Left colon (tissue), 2 donors: ENCODE measurements around the gene SH3BGRL2. TPM values are rescaled to one million over a fixed set of nuclear protein-coding genes. Genes with fewer than 3 reads are reported as not detected.
"Not testable (repeated sequence)": the region's sequence is repeated elsewhere in the genome, so short reads cannot be mapped to it uniquely, and the experiment has no call there.

ENCODE experiments used
- ATAC-seq: fragments of 200-7000 bp; cut with Tn5 transposase; one replicate; pipeline ENCODE4 v1.9.1; 2020; ENCODE audit warnings: mild to moderate bottlenecking, moderate library complexity
- DNase-seq, 2 donors: peaks; one replicate each; pipeline ENCODE4 v3.0.0-alpha.2; 2020
- intact Hi-C, 2 donors: fragments of 100-400 bp; cut with DNase I in 1 of 2; cut with micrococcal nuclease in 1 of 2; formaldehyde crosslinking; loops; one replicate each; pipeline versions ENCODE4 v1.11.2 to v1.14.0; 2022; cut with DNase I, micrococcal nuclease
- total RNA-seq, 2 donors: library from RNA; stranded (reverse); fragmentation: NEBNext Ultra II Directional; extraction: Animal tissue kit (Norgen Biotek cat#: 25700); gene quantifications; one replicate each; pipeline ENCODE4 v1.2.1, GENCODE V29; 2021
- donor health status: DM: no; HTN: no; CAD: no.
- donor health status: DM: yes; HTN: yes; CAD: no.

Gene SH3BGRL2
- total RNA-seq, 2 donors from 2014 or later = 141 to 157 TPM

DNA sequence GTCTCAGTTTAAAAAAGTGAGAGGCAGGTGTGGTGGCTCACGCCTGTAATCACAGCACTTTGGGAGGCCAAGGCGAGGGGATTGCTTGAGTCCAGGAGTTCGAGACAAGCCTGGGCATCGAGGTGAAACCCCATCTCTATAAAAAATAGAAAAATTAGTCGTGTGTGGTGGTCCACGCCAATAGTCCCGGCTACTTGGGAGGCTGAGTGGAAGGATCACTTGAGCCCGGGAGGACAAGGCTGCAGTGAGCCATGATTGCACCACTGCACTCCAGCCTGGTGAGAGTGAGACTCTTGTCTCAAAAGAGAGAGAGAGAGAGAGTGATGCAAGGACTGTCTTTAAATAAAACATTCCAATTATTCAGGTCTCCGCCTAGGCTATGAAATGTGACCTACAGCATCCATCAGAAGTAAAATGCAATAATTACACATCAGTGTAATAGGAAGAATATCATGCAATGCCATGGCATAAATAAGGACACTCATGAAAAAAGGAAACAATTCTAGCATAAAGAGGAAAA, 81.5 kb downstream of the SH3BGRL2 start:
- ATAC-seq = no peak
- no peak for DNase-seq
- intact Hi-C loops = loop anchor here in 1 of 2 donors (10.0 kb wide), 1 partner anchor 148 kb away; no protein-coding TSS in a partner anchor

DNA sequence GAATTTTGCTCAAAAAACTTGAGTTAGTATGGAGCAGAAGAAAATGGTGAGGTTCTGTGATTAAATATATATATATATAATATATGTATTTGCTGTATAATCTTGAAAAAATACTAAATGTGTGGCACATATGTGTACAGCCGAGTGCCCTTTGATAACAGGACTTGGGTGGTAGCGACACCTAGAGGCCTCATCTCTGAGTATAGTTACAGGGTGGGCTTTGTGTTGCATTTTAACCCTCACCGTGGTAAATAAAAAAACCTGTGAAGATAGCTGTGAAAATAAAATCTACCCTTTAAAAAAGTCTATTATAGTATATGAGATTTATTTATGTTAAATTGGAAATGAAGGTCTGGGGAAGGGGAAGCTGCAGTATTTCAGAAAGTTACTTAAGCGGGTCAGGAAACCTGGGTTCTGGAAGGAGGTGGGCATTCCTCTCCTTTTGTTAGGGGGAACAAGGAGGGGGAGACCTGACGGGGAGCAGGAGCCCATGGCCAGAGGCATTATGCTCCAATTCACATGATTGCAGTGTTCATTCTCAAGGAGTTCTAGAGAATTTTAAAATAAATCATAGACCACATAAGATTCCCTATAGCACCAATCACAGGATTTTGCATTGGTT, 82.7 kb downstream of the SH3BGRL2 start:
- ATAC-seq (peak; percentile 66), DNase-seq (peak in 1 of 2 donors; percentile 71)
- intact Hi-C loops = loop anchor here in 1 of 2 donors (10.0 kb wide), 1 partner anchor 149 kb away; no protein-coding TSS in a partner anchor

DNA sequence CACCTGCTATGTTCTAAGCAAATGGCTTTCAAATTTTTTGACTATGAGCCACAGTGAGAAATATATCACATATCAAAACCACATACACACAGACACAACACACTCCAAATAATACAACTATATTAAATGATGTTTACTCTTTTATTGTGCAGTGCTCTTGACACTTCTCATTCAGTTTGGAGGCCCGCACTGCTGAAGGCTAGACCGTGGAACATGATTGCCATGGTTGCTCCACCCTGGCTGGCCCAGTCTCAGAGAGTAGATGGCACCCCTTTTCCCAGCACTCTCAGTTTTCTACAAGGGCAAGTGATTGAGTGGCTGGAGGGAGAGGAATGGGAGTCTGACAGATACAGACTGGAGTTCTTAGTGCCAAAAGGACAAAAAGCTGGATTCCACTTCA, 86.9 kb downstream of the SH3BGRL2 start:
- DNase-seq = no peak
- intact Hi-C loops = loop anchor here in 1 of 2 donors (10.0 kb wide), 1 partner anchor 153 kb away; no protein-coding TSS in a partner anchor
- ATAC-seq = no peak

DNA sequence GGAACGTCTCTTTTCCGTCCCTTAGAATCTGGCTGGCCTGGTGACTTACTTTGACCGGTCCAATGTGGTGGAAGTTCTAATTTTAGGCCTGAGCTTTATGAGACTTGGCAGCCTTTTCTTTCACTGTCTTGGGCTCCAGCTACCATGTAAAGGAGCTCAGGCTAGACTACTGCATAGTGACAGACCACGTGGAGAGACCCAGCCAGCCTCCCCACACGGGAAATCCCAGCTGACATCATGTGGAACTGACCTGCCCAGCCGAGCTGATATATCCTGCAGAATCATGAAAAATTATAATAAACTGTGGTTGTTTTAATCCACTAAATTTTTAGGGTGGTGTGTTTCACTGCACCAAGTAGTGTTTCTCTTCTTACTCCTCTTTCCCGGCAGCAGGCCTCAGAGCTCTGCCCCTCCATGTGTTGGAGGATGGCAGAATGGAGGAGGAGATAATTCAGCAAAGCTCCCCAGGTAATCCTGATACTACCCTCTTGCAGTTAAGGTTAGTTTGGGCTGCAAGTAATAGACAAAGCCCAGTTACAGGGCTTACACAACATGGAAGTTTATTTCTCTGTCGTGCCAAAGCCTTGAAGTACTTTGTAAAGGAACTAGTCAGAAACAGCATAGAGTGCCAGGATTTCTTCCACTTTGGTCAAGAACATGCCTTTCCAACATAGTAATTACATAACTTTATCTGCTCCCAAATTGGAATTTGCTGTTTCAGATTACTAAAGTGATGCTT, 87.5 kb downstream of the SH3BGRL2 start:
- intact Hi-C loops = loop anchor here in 1 of 2 donors (10.0 kb wide), 1 partner anchor 154 kb away; no protein-coding TSS in a partner anchor

DNA sequence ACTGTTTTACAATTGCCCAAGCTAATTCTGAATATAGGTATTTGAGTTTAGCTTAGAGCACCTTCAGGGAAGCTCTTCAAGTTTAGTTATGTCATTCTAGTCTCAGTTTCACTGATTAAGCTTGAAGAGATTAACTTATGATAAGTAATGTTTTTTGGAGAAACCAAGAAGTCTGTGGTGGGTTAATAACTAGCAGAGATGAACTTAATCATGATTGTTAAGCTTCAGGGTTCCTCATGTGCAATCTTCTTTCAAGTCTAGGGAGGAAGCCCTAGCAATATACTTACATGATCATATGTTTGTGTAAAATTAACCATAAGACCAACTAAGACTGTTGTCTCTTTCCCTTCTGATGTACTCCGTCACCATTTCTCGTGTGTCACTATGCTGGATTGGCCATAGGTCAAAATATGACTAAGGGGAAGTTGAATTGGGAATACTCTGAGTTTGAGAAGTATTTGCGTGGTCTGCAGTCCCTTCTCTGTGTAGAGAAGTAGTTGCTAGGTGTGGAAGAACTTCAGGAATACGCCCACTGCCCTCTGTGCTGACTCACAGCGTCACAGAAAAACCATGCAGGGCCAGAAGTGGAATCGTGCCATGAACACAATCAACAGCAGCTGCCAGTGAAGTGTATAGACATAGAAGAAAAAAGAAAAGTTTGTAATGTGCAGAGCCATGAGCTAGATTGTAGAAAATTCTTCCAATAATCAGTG, 88.3 kb downstream of the SH3BGRL2 start:
- DNase-seq (no peak), ATAC-seq (no peak)
- intact Hi-C loops = loop anchor here in 1 of 2 donors (10.0 kb wide), 1 partner anchor 155 kb away; no protein-coding TSS in a partner anchor

More for the DNA sequence above, 87.5 kb downstream of the SH3BGRL2 start:
- DNase-seq (no peak), ATAC-seq (no peak)

DNA sequence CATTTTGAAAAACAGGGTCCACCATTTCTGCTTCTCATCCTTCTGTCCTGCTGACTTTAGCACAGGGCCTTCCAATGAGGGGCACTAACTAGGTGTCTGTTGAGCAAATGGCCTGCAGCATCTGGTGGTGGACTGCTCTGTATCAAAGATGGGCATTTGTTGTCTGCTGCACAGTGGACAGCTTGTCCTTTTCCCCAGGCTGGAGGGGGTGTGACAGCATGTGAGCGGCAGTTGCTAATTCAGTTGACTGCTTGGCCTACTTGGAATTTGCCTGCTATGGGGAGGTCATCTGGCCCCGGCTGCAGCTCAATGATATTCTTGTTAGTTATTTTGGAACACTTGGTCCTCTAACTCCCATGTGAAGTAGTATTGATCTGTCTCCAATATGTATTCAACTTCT, 93.7 kb downstream of the SH3BGRL2 start:
- ATAC-seq (no peak), DNase-seq (no peak)
- intact Hi-C loops = no loop called here

DNA sequence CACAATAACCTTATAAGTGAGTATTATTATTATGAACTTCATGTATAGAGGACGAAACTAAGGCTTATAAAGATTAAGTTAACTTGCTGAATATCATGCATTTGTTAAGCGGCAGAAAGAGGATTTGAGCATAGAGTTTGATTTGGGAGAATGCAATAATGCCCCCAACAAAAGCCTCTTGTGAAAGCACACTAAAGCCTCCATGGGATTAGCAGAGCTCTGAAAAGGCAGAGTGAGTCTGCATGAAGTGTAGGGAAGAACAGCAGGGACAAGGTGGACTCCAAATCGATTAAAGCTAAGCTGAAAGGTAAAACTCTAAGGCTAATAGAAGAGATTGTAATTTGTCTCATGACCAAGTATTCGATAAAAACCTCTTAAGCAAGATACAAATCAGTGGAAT, 100.3 kb downstream of the SH3BGRL2 start:
- intact Hi-C loops = no loop called here
- no peak for ATAC-seq

DNA sequence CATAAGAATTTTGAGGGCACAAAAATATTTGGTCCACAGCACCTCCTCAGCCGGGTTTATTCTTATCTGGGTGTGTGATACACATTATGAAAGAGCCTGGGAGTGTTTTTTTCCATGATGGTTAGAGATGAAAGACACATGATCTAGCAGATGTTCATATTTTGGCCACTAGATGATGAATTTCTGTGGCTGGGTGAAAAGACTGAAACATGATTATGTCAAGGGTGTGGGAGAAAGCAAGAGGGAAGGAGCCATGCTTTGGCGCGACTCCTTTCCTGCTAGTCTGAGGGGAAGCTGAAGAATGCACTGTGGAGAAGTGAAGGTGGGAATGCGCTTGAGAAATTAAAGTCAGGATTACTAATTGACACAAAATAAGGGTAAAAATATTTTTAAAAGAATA, 102.3 kb downstream of the SH3BGRL2 start:
- intact Hi-C loops = no loop called here

More for the DNA sequence above, 100.3 kb downstream of the SH3BGRL2 start:
- DNase-seq = no peak

DNA sequence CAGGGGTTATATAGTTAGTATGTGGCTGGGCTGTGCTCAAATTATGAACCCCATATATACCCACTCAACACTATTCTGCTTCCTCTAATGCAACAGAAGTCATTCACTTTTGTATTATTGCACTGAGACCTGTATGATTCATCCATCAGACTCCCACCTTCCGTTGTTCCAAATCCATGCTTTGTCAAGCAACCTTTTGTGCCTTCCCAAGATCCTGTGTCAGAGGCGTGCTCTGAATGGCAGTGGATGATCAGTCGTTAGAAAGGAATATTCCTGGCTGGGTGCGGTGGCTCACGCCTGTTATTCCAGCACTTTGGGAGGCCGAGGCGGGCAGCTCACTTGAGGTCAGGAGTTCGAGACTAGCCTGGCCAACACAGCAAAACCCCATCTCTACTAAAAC, 103.2 kb downstream of the SH3BGRL2 start:
- DNase-seq (no peak), ATAC-seq (no peak)
- intact Hi-C loops = no loop called here

More for the DNA sequence above, 102.3 kb downstream of the SH3BGRL2 start:
- DNase-seq (no peak), ATAC-seq (no peak)

DNA sequence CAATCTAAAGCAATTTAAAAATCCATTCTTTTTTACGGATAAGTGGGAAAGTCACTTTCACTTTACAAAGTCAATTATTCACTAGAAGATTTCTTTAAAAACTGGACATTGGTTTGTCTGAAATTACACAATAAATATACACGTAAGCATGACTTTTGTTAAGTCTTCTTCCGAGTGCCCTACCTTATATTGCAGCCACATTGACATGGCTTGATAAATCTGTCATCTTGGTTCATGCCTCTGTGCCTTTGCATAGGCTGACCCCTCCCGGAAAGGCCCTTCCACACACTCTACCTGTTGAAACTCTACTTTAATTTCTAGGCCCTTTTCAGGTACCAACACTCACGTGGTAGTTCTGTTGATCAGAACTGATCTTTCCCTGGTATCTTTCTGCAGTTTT, 104.1 kb downstream of the SH3BGRL2 start:
- intact Hi-C loops = no loop called here
- DNase-seq (no peak), ATAC-seq (no peak)

DNA sequence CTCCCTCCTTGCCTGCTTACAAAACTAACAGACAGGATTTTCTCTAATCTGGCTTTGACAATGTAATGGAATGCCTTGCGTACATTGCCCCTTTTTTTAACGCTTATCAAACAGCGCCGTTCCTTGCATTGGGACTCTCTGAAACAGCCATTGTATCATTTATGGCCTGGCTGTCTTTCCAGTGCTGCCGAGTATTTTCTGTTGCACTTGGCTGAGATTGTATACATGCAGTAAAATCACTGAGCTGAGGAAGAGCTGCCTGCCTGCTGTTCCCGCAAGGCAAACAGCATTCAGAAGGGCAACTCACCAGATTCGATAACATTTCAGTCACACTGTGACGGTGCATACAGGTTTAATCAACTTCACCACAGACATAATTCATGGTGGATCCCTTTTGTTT, 106.0 kb downstream of the SH3BGRL2 start:
- ATAC-seq (peak; percentile 97), DNase-seq (peak in 1 of 2 donors; percentile 8)
- intact Hi-C loops = no loop called here

DNA sequence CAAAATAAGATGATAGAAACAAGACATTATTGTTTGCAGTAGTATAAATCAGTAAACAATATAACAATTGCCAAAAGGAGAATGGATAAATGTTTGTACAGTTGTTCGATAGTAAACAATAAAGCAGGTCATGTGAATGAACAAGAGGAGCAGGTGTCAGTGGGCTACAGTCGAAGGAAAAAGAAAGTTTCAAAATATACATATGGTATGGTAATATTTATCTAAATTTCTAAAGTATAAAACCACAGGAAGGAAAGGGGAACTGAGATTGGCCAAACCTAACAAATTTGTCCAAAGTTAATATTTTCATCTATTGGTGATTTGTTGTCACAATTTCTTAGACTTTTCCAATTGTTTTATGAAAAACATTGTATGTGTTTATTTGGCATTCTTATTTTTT, 110.9 kb downstream of the SH3BGRL2 start:
- DNase-seq (no peak), ATAC-seq (no peak)
- intact Hi-C loops = no loop called here

DNA sequence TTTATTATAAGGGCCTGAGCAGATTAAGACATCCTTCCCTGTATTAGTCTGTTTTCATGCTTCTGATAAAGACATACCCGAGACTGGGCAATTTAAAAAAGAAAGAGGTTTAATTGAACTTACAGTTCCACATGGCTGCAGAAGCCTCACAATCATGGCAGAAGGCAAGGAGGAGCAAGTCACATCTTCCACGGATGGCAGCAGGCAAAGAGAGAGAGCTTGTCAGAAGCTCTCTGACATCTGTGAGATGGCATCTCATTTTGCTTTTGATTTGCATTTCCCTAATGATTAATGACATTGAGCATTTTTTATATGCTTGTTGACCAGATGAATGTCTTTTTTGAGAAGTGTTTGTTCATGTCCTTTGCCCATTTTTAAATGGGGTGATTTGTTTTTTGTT, 114.2 kb downstream of the SH3BGRL2 start:
- DNase-seq, ATAC-seq, intact Hi-C loops: not testable (repeated sequence)

DNA sequence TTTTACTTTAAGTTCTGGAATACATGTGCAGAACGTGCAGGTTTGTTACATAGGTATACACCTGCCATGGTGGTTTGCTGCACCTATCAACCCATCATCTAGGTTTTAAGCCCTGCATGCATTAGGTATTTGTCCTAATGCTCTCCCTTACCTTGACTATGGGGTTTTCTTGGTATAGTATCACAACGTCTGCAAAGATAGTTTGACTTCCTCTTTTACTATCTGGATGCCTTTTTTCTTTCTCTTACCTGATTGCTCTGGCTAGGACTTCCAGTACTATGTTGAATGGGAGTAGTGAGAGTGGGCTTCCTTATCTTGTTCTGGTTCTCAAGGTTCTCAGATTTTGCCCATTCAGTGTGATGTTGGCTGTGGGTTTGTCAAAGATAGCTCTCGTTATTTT, 115.2 kb downstream of the SH3BGRL2 start:
- DNase-seq, ATAC-seq, intact Hi-C loops: not testable (repeated sequence)

DNA sequence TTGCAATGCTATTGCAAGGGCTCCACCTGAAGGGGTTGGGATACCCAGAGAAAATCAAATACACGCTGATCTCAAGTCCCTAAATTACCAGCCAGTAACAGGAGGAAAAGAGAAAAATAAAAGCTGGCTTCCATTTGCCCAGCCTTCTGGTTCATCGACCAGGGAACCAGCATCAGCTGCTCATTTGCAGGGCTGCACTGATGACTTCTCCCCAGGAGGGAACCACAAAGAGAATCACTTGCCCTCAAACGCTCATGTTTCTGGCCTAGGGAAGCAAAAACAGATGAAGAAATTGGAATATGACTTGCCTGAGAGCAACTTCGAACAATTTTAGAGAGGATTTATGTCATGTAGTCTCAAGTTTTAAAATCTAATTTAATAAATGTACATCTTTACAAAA, 119.7 kb downstream of the SH3BGRL2 start:
- DNase-seq = no peak
- ATAC-seq = no peak
- intact Hi-C loops = no loop called here
